Left lung (tissue), 10 donors: Measurements from ENCODE around the gene CELA3B. TPM values are rescaled to one million over a fixed set of nuclear protein-coding genes. Genes with fewer than 3 reads are reported as not detected.
"Not testable (repeated sequence)": the region's sequence is repeated elsewhere in the genome, so short reads cannot be mapped to it uniquely, and the experiment has no call there.

Experiments used
- ATAC-seq: fragments of 200-7000 bp; cut with Tn5 transposase; one replicate; pipeline ENCODE4 v1.9.1; 2020; ENCODE audit warnings: moderate library complexity
- DNase-seq, 4 donors: peaks; one replicate each; pipeline ENCODE4 v3.0.0-alpha.2; 2013 to 2020
- H3K27ac ChIP-seq, 2 donors: fragments of 200-600 bp; sonication (generic) in 1 of 2; one replicate each; pipeline versions ENCODE4 v1.5.0 to v1.8.0; 2020 to 2021
- H3K27me3 ChIP-seq, 2 donors: fragments of 200-600 bp; sonication (generic) in 1 of 2; one replicate each; pipeline versions ENCODE4 v1.5.0 to v1.8.0; 2020 to 2021
- H3K36me3 ChIP-seq, 2 donors: fragments of 200-600 bp; sonication (generic) in 1 of 2; one replicate each; pipeline versions ENCODE4 v1.5.0 to v1.8.0; 2020 to 2021
- H3K4me1 ChIP-seq, 2 donors: fragments of 200-600 bp; one replicate each; pipeline ENCODE4 v1.8.0; 2021
- H3K4me3 ChIP-seq, 2 donors: fragments of 200-600 bp; sonication (generic) in 1 of 2; one replicate each; pipeline versions ENCODE4 v1.5.0 to v1.8.0; 2020 to 2021; ENCODE audit warnings: mild to moderate bottlenecking in 1 of 2
- H3K9me3 ChIP-seq, 2 donors: fragments of 200-600 bp; sonication (generic) in 1 of 2; one replicate each; pipeline versions ENCODE4 v1.5.0 to v1.8.0; 2020 to 2021
- intact Hi-C, 2 donors: fragments of 100-400 bp; cut with DNase I; formaldehyde crosslinking; loops; one replicate each; pipeline versions ENCODE4 v1.11.2 to v1.14.2; 2022
- polyA plus RNA-seq, 6 donors: library from polyadenylated mRNA; unstranded; fragments of 120-200 nt; gene quantifications; one replicate each; pipeline ENCODE4 v1.2.1, GENCODE V29; 2013; ENCODE audit not compliant: insufficient read length in 6 of 6
- total RNA-seq, 2 donors: library from RNA; stranded (reverse); fragmentation: NEBNext Ultra II Directional; extraction: Animal tissue kit (Norgen Biotek cat#: 25700); gene quantifications; one replicate each; pipeline ENCODE4 v1.2.1, GENCODE V29; 2021
- donor health status: DM: no; HTN: yes; CAD: no.
- donor health status: DM: no; HTN: no; CAD: no.

Gene CELA3B
- total and polyA plus RNA-seq, 8 donors, result 0.27 to 0.71 TPM; not detected in 6

- H3K27me3 ChIP-seq, DNase-seq, H3K27ac ChIP-seq, H3K36me3 ChIP-seq, H3K9me3 ChIP-seq, intact Hi-C loops, ATAC-seq, H3K4me1 ChIP-seq, H3K4me3 ChIP-seq: not testable (repeated sequence)
Measured at GRCh38 chr1:21981253-21981652, 4.4 kb downstream of the CELA3B start.

GRCh38 chr1:21982122-21982521 lies 5.3 kb downstream of the CELA3B start:
- H3K4me3 ChIP-seq, DNase-seq, H3K27me3 ChIP-seq, H3K36me3 ChIP-seq, H3K9me3 ChIP-seq, H3K4me1 ChIP-seq, intact Hi-C loops, H3K27ac ChIP-seq, ATAC-seq: not testable (repeated sequence)

GRCh38 chr1:21983539-21983938 lies 6.7 kb downstream of the CELA3B start:
- H3K4me3 ChIP-seq, H3K27ac ChIP-seq, DNase-seq, intact Hi-C loops, H3K36me3 ChIP-seq, ATAC-seq, H3K4me1 ChIP-seq, H3K9me3 ChIP-seq, H3K27me3 ChIP-seq: not testable (repeated sequence)

GRCh38 chr1:21985893-21986292 lies 9.1 kb downstream of the CELA3B start:
- ATAC-seq, H3K9me3 ChIP-seq, DNase-seq, H3K36me3 ChIP-seq, H3K4me1 ChIP-seq, intact Hi-C loops, H3K4me3 ChIP-seq, H3K27ac ChIP-seq, H3K27me3 ChIP-seq: not testable (repeated sequence)

GRCh38 chr1:21986386-21986785 lies 9.6 kb downstream of the CELA3B start:
- H3K9me3 ChIP-seq, H3K36me3 ChIP-seq, H3K27ac ChIP-seq, intact Hi-C loops, H3K4me3 ChIP-seq, H3K27me3 ChIP-seq, ATAC-seq, H3K4me1 ChIP-seq: not testable (repeated sequence)
- peak in 1 of 4 donors; percentile 38 for DNase-seq

GRCh38 chr1:21989672-21990393 lies 13.0 kb downstream of the CELA3B start:
- H3K27me3 ChIP-seq, ATAC-seq, H3K4me1 ChIP-seq, DNase-seq, H3K27ac ChIP-seq, intact Hi-C loops, H3K4me3 ChIP-seq, H3K9me3 ChIP-seq, H3K36me3 ChIP-seq: not testable (repeated sequence)

GRCh38 chr1:21992186-21992585 lies 15.4 kb downstream of the CELA3B start:
- H3K27ac ChIP-seq, DNase-seq, intact Hi-C loops, H3K4me3 ChIP-seq, H3K9me3 ChIP-seq, ATAC-seq, H3K36me3 ChIP-seq, H3K27me3 ChIP-seq, H3K4me1 ChIP-seq: not testable (repeated sequence)

GRCh38 chr1:21994716-21995115 lies 17.9 kb downstream of the CELA3B start:
- DNase-seq, H3K9me3 ChIP-seq, H3K4me3 ChIP-seq, H3K27me3 ChIP-seq, intact Hi-C loops, H3K36me3 ChIP-seq, H3K27ac ChIP-seq, H3K4me1 ChIP-seq, ATAC-seq: not testable (repeated sequence)

GRCh38 chr1:21996663-21996970 lies 19.8 kb downstream of the CELA3B start:
- H3K27me3 ChIP-seq, H3K36me3 ChIP-seq, H3K4me1 ChIP-seq, H3K9me3 ChIP-seq, DNase-seq, intact Hi-C loops, H3K4me3 ChIP-seq, ATAC-seq, H3K27ac ChIP-seq: not testable (repeated sequence)

- DNase-seq, result not testable (repeated sequence)
- ATAC-seq, result peak; percentile 15
Measured at GRCh38 chr1:21997891-21998623, 21.2 kb downstream of the CELA3B start.

GRCh38 chr1:21998624-21999294 lies 21.9 kb downstream of the CELA3B start:
- H3K4me1 ChIP-seq, H3K9me3 ChIP-seq, H3K27me3 ChIP-seq, ATAC-seq, H3K27ac ChIP-seq, DNase-seq, intact Hi-C loops, H3K4me3 ChIP-seq, H3K36me3 ChIP-seq: not testable (repeated sequence)

More at GRCh38 chr1:21997891-21998623, 21.2 kb downstream of the CELA3B start:
- H3K4me3 ChIP-seq, H3K27me3 ChIP-seq, H3K9me3 ChIP-seq, H3K27ac ChIP-seq, H3K36me3 ChIP-seq, intact Hi-C loops, H3K4me1 ChIP-seq: not testable (repeated sequence)

- H3K27me3 ChIP-seq, intact Hi-C loops, H3K4me3 ChIP-seq, H3K9me3 ChIP-seq, H3K36me3 ChIP-seq, H3K27ac ChIP-seq, H3K4me1 ChIP-seq, DNase-seq: not testable (repeated sequence)
- peak; percentile 77 for ATAC-seq
Measured at GRCh38 chr1:21999645-22000044, 22.8 kb downstream of the CELA3B start.
